ENCODE results near the gene LENG9. TPM values are rescaled to one million over a fixed set of nuclear protein-coding genes. Genes with fewer than 3 reads are reported as not detected.

The LENG9 gene
- total RNA-seq, 1 donor from 2014 or later, result 0.75 TPM

- peaks cover 69% of the 10 kb centered on the region for H3K27me3 ChIP-seq (ENCODE audit: control insufficient read depth, insufficient read depth, low read length)
- no peak for TF ChIP-seq CTCF (IDR thresholded peaks at IDR 0.05; ENCODE audit: insufficient read depth, low read length, poor library complexity, severe bottlenecking)
- no peak overlapping the region for H3K4me3 ChIP-seq (ENCODE audit: low read depth, low read length)
- DNase-seq (ENCODE audit: low read depth), result no peak
- no peaks in the 10 kb centered on the region for H3K36me3 ChIP-seq (ENCODE audit: control insufficient read depth, insufficient read depth, low read length)
These were observed 44.4 kb downstream of the LENG9 start for GRCh38 chr19:54418930-54419800.

GRCh38 chr19:54418030-54418929, 45.3 kb downstream of the LENG9 start:
- H3K27me3 ChIP-seq (ENCODE audit: control insufficient read depth, insufficient read depth, low read length), result peaks cover 69% of the 10 kb centered on the region
- DNase-seq (ENCODE audit: low read depth), result no peak

GRCh38 chr19:54416695-54417491, 46.7 kb downstream of the LENG9 start:
- no peak for TF ChIP-seq CTCF (IDR thresholded peaks at IDR 0.05; ENCODE audit: insufficient read depth, low read length, poor library complexity, severe bottlenecking)
- Histone ChIP-seq H3K4me3 (ENCODE audit: low read depth, low read length) (no peak overlapping the region), H3K27me3 (ENCODE audit: control insufficient read depth, insufficient read depth, low read length) (peaks cover 63% of the 10 kb centered on the region), H3K36me3 (ENCODE audit: control insufficient read depth, insufficient read depth, low read length) (no peaks in the 10 kb centered on the region)
- no peak for DNase-seq (ENCODE audit: low read depth)

More at GRCh38 chr19:54418030-54418929, 45.3 kb downstream of the LENG9 start:
- no peaks in the 10 kb centered on the region for H3K36me3 ChIP-seq (ENCODE audit: control insufficient read depth, insufficient read depth, low read length)
- TF ChIP-seq CTCF (IDR thresholded peaks at IDR 0.05; ENCODE audit: insufficient read depth, low read length, poor library complexity, severe bottlenecking), result no peak
- no peak overlapping the region for H3K4me3 ChIP-seq (ENCODE audit: low read depth, low read length)

- Histone ChIP-seq H3K4me3 (ENCODE audit: low read depth, low read length) (no peak overlapping the region), H3K27me3 (ENCODE audit: control insufficient read depth, insufficient read depth, low read length) (peaks cover 56% of the 10 kb centered on the region), H3K36me3 (ENCODE audit: control insufficient read depth, insufficient read depth, low read length) (no peaks in the 10 kb centered on the region)
- DNase-seq (ENCODE audit: low read depth), result no peak
- no peak for TF ChIP-seq CTCF (IDR thresholded peaks at IDR 0.05; ENCODE audit: insufficient read depth, low read length, poor library complexity, severe bottlenecking)
These were observed 47.5 kb downstream of the LENG9 start for GRCh38 chr19:54415901-54416673.
